ENCODE measurements around the gene STXBP5L. TPM values are rescaled to one million over a fixed set of nuclear protein-coding genes. Genes with fewer than 3 reads are reported as not detected.
"Not testable (repeated sequence)": the region's sequence is repeated elsewhere in the genome, so short reads cannot be mapped to it uniquely, and the experiment has no call there.

Gene STXBP5L
- total RNA-seq, 6 experiments from 2014 or later, result 0.07 to 0.09 TPM; not detected in 4

GRCh38 chr3:121075191-121075590 lies 167.2 kb downstream of the STXBP5L start:
- Mint-ChIP-seq H3K27me3 (ENCODE audit: insufficient read depth) (peaks cover 13% of the 10 kb centered on the region), H3K4me3 (no peak overlapping the region), H3K4me1 (ENCODE audit: low read depth) (no peaks in the 10 kb centered on the region; the same call in 1 of the 2 replicates), H3K27ac (no peak overlapping the region), H3K36me3 (ENCODE audit: low read depth) (no peaks in the 10 kb centered on the region), H3K9me3 (0 out of 2 replicates have a peak, but pooled peaks cover 7% of the 10 kb centered on the region)
- DNase-seq, result no peak
- TF ChIP-seq, protein P1, sequence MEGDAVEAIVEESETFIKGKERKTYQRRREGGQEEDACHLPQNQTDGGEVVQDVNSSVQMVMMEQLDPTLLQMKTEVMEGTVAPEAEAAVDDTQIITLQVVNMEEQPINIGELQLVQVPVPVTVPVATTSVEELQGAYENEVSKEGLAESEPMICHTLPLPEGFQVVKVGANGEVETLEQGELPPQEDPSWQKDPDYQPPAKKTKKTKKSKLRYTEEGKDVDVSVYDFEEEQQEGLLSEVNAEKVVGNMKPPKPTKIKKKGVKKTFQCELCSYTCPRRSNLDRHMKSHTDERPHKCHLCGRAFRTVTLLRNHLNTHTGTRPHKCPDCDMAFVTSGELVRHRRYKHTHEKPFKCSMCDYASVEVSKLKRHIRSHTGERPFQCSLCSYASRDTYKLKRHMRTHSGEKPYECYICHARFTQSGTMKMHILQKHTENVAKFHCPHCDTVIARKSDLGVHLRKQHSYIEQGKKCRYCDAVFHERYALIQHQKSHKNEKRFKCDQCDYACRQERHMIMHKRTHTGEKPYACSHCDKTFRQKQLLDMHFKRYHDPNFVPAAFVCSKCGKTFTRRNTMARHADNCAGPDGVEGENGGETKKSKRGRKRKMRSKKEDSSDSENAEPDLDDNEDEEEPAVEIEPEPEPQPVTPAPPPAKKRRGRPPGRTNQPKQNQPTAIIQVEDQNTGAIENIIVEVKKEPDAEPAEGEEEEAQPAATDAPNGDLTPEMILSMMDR (IDR thresholded peaks at IDR 0.05), result no peak

DNA sequence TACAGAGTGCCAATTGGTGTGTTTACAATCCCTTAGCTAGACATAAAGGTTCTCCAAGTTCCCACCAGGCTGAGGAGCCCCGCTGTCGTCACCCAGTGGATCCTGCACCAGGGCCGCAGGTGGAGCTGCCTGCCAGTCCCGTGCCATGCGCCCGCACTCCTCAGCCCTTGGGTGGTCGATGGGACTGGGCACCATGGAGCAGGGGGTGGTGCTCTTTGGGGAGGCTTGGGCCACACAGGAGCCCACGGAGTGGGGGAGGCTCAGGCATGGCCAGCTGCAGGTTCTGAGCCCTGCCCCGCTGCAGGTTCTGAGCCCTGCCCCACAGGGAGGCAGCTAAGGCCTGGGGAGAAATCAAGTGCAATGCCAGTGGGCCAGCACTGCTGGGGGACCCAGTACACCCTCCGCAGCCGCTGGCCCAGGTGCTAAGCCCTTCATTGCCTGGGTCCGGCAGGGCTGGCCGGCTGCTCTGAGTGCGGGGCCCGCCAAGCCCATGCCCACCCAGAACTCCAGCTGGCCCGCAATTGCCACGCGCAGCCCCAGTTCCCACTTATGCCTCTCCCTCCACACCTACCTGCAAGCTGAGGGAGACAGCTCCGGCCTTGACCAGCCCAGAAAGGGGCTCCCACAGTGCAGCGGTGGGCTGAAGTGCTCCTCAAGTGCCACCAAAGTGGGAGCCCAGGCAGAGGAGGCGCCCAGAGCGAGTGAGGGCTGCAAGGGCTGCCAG lies 170.5 kb downstream of the STXBP5L start:
- not testable (repeated sequence) for H3K36me3 Mint-ChIP-seq (ENCODE audit: low read depth); H3K27ac Mint-ChIP-seq; H3K4me1 Mint-ChIP-seq (ENCODE audit: low read depth); DNase-seq; H3K4me3 Mint-ChIP-seq; H3K9me3 Mint-ChIP-seq; H3K27me3 Mint-ChIP-seq (ENCODE audit: insufficient read depth)

DNA sequence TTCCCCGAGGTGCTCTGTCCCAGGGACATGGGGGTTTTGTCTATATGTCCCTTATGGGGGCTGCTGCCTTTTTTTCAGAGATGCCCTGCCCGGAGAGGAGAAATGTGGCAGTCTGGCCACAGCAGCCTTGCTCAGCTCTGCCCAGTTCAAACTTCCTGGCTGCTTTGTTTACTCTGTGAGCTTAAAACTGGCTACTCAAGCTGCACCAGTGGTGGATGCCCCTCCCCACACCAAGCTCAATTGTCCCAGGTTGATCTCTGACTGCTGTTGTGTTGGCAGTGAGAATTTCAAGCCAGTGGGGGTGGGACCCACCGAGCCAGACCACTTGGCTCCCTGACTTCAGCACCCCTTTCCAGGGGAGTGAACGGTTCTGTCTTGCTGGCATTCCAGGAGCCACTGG lies 188.9 kb downstream of the STXBP5L start:
- no peaks in the 10 kb centered on the region for H3K4me1 Mint-ChIP-seq (ENCODE audit: low read depth)
- no peak overlapping the region for H3K4me3 Mint-ChIP-seq
- H3K27ac Mint-ChIP-seq, result no peak overlapping the region
- no peaks in the 10 kb centered on the region for H3K36me3 Mint-ChIP-seq (ENCODE audit: low read depth)
- H3K27me3 Mint-ChIP-seq (ENCODE audit: insufficient read depth), result peaks cover 9% of the 10 kb centered on the region
- no peak for DNase-seq
- TF ChIP-seq, protein P1 (IDR thresholded peaks at IDR 0.05), result no peak
- H3K9me3 Mint-ChIP-seq, result no peaks in the 10 kb centered on the region

- not testable (repeated sequence) for DNase-seq; H3K27me3 Mint-ChIP-seq (ENCODE audit: insufficient read depth); H3K9me3 Mint-ChIP-seq; H3K4me3 Mint-ChIP-seq; H3K27ac Mint-ChIP-seq; H3K4me1 Mint-ChIP-seq (ENCODE audit: low read depth); H3K36me3 Mint-ChIP-seq (ENCODE audit: low read depth)
Measured at GRCh38 chr3:121111086-121111485, 203.1 kb downstream of the STXBP5L start.

DNA sequence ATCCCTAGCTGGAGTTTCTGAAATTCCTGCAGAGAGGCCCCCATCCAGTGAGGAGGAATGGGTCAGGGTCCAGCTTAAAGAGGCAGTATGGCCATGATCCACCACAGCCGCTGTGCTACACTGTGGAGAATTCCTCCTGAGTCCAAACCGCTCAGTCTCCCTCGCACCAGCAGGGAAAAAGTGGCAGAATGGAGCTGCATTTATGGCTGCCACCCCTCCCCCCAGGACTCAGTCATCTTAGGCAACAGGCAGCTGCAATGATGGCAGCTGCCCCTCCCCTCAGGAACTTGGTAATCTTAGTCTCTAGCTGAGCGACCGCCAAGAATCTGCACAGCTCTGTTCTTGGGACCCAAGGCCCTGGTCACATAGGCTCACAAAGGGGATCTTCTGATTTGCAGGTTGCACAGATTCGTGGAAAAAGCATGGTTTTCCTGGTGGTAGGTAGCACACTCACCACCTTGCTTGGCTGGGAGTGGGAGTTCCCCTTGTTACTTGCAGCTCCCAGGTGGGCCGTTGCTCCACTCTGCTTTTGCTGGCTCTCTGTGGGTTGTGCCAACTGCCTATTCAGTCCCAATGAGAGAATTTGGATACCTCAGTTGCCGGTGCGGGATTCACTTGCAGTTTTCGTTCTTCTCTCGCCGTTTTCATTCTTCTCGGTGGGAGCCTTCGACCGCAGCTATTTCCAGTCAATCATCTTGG lies 204.1 kb downstream of the STXBP5L start:
- Mint-ChIP-seq H3K4me3 (no peak overlapping the region), H3K27ac (no peak overlapping the region), H3K9me3 (no peaks in the 10 kb centered on the region), H3K36me3 (ENCODE audit: low read depth) (no peaks in the 10 kb centered on the region), H3K27me3 (ENCODE audit: insufficient read depth) (no peaks in the 10 kb centered on the region; the same call in 1 of the 2 replicates), H3K4me1 (ENCODE audit: low read depth) (no peaks in the 10 kb centered on the region)
- TF ChIP-seq, protein P1 (IDR thresholded peaks at IDR 0.05), result no peak
- no peak for DNase-seq

- no peak for DNase-seq
- Mint-ChIP-seq H3K4me3 (no peak overlapping the region), H3K4me1 (ENCODE audit: low read depth) (no peaks in the 10 kb centered on the region), H3K27ac (no peak overlapping the region), H3K27me3 (ENCODE audit: insufficient read depth) (no peaks in the 10 kb centered on the region; the same call in 1 of the 2 replicates), H3K9me3 (no peaks in the 10 kb centered on the region), H3K36me3 (ENCODE audit: low read depth) (no peaks in the 10 kb centered on the region)
- TF ChIP-seq, protein P1 (IDR thresholded peaks at IDR 0.05), result no peak
Measured at GRCh38 chr3:121126033-121126706, 218.2 kb downstream of the STXBP5L start.

Measured in HFFc6 (cell line).